Adrenal gland (tissue), 12 donors: ENCODE measurements around the gene PTPRD. TPM values are rescaled to one million over a fixed set of nuclear protein-coding genes. Genes with fewer than 3 reads are reported as not detected.

Experiments
- DNase-seq, 7 donors: peaks; one replicate each; pipeline ENCODE4 v3.0.0-alpha.2; 2019 to 2020
- H3K27ac ChIP-seq, 5 donors: fragments of 200-600 bp; sonication (generic) in 4 of 5; 1 replicate in 3 of 5; 2 replicates in 2 of 5; pipeline versions ENCODE4 v1.5.1 to v1.8.0; 2016 to 2020; ENCODE audit warnings: mild to moderate bottlenecking in 1 of 5
- H3K27me3 ChIP-seq: fragments of 200-600 bp; 2 replicates; pipeline ENCODE4 v1.8.0; 2021
- H3K36me3 ChIP-seq, 2 donors: fragments of 200-600 bp; replicated peaks in 1 of 2; 1 replicate in 1 of 2; 2 replicates in 1 of 2; pipeline versions ENCODE4 v1.5.1 to v1.8.0; 2018 to 2022
- H3K4me1 ChIP-seq, 2 donors: fragments of 200-600 bp; replicated peaks in 1 of 2; 1 replicate in 1 of 2; 2 replicates in 1 of 2; pipeline versions ENCODE4 v1.5.1 to v1.8.0; 2018 to 2021
- H3K4me3 ChIP-seq, 4 donors: fragments of 200-600 bp; sonication (generic) in 3 of 4; one replicate each; pipeline ENCODE4 v1.5.1; 2016 to 2018
- H3K9me3 ChIP-seq, 3 donors: fragments of 200-600 bp; sonication (generic) in 1 of 3; replicated peaks in 1 of 3; 1 replicate in 2 of 3; 2 replicates in 1 of 3; pipeline versions ENCODE4 v1.5.1 to v1.8.0; 2016 to 2021
- CTCF ChIP-seq, 6 experiments: fragments of 450-650 bp in 4 of 6; fragments of 200-600 bp in 2 of 6; sonication (generic) in 1 of 6; IDR thresholded peaks; 1 replicate in 5 of 6; 2 replicates in 1 of 6; pipeline versions ENCODE4 v1.5.1 to v1.8.0; 2016 to 2021; ENCODE audit warnings: antibody characterized with exemption in 6 of 6, mild to moderate bottlenecking in 2 of 6, moderate library complexity in 1 of 6
- POLR2A ChIP-seq, 2 donors: fragments of 450-650 bp; IDR thresholded peaks; one replicate each; pipeline ENCODE4 v1.6.1; 2017; ENCODE audit warnings: antibody characterized with exemption in 2 of 2, mild to moderate bottlenecking in 2 of 2, moderate library complexity in 1 of 2
- WGBS, 4 donors: extraction: QIAGEN DNeasy Blood & Tissue Kit in 2 of 4; methylation state at CpG; one replicate each; pipeline versions ENCODE4 v1.1.5 to v1.1.7; 2013 to 2017; 5-methylcytosine and 5-hydroxymethylcytosine counted together
- intact Hi-C, 2 donors: fragments of 100-400 bp; cut with DNase I; formaldehyde crosslinking; loops; one replicate each; pipeline versions ENCODE4 v1.14.1 to v1.15.0; 2022 to 2023
- polyA plus RNA-seq, 3 donors: library from polyadenylated mRNA; stranded (reverse); fragments of 200-250 nt in 2 of 3; fragments of 350-450 nt in 1 of 3; fragmentation: Illumina TruSeq in 1 of 3; extraction: RNeasy Lipid Tissue Mini Kit (QIAGEN cat#74804) in 1 of 3; gene quantifications; one replicate each; pipeline ENCODE4 v1.2.3, GENCODE V29; 2013 to 2014
- total RNA-seq, 9 donors: library from RNA; depleted of rRNA in 4 of 9; stranded (reverse); fragments of >200 nt in 4 of 9; fragments of 120-200 nt in 1 of 9; fragmentation: NEBNext Ultra II Directional in 1 of 9; extraction: Animal tissue kit (Norgen Biotek cat#: 25700) in 1 of 9; gene quantifications; one replicate each; pipeline versions ENCODE4 v1.1.0 to v1.2.4, GENCODE V29; 2013 to 2023
- donor health status: healthy with polysubstance abuse.
- donor health status: Bipolar disorder and iron deficiency.
- donor health status: DM: yes; HTN: yes; CAD: no.
- donor health status: DM: no; HTN: no; CAD: no.
- donor health status: DM: no; HTN: no; CAD: no.
- donor health status: DM: yes; HTN: yes; CAD: no.

PTPRD gene
- total and polyA plus RNA-seq, 12 donors: 0.61 to 71.2 (median 4.5) TPM

GRCh38 chr9:8800196-8800595, 1812.6 kb downstream of the PTPRD start:
- Histone ChIP-seq H3K4me3 (no peak overlapping the region), H3K9me3 (no peaks in the 10 kb centered on the region), H3K27ac (no peak overlapping the region), H3K4me1 (no peaks in the 10 kb centered on the region), H3K36me3 (no peaks in the 10 kb centered on the region), H3K27me3 (no peaks in the 10 kb centered on the region)
- WGBS, 4 donors: 70 to 76% (median 73%) methylated on average over 3 of the region's 3 CpGs
- no peak for DNase-seq
- no peak for TF ChIP-seq CTCF (IDR thresholded peaks at IDR 0.05)
- TF ChIP-seq POLR2A (IDR thresholded peaks at IDR 0.05): no peak
- intact Hi-C loops: no loop called here

- TF ChIP-seq POLR2A (IDR thresholded peaks at IDR 0.05): no peak
- TF ChIP-seq CTCF (IDR thresholded peaks at IDR 0.05): no peak
- DNase-seq: no peak
- intact Hi-C loops: no loop called here
Measured at GRCh38 chr9:8799615-8800014, 1813.2 kb downstream of the PTPRD start.

GRCh38 chr9:8799206-8799605, 1813.6 kb downstream of the PTPRD start:
- Histone ChIP-seq H3K9me3 (no peaks in the 10 kb centered on the region), H3K4me3 (no peak overlapping the region), H3K4me1 (no peaks in the 10 kb centered on the region), H3K27ac (no peak overlapping the region), H3K27me3 (no peaks in the 10 kb centered on the region), H3K36me3 (no peaks in the 10 kb centered on the region)
- TF ChIP-seq CTCF (IDR thresholded peaks at IDR 0.05) (no peak), POLR2A (IDR thresholded peaks at IDR 0.05) (no peak)
- no peak for DNase-seq
- intact Hi-C loops: no loop called here

More at GRCh38 chr9:8799615-8800014, 1813.2 kb downstream of the PTPRD start:
- H3K9me3 ChIP-seq: no peaks in the 10 kb centered on the region
- no peaks in the 10 kb centered on the region for H3K4me1 ChIP-seq
- H3K27me3 ChIP-seq: no peaks in the 10 kb centered on the region
- H3K36me3 ChIP-seq: no peaks in the 10 kb centered on the region
- H3K4me3 ChIP-seq: no peak overlapping the region
- no peak overlapping the region for H3K27ac ChIP-seq

- H3K4me3 ChIP-seq: peak overlapping the region in 1 of 4 donors; percentile 2
- TF ChIP-seq CTCF (IDR thresholded peaks at IDR 0.05) (no peak), POLR2A (IDR thresholded peaks at IDR 0.05) (no peak)
Measured at GRCh38 chr9:8784838-8785237, 1828.0 kb downstream of the PTPRD start.

More at GRCh38 chr9:8784838-8785237, 1828.0 kb downstream of the PTPRD start:
- no peak for DNase-seq
- peaks cover 3 to 9% of the 10 kb centered on the region in 2 donors for H3K4me1 ChIP-seq
- WGBS, 4 donors: 74 to 85% (median 79%) methylated on average over 2 of the region's 2 CpGs
- H3K27ac ChIP-seq: no peak overlapping the region
- intact Hi-C loops: no loop called here
- H3K9me3 ChIP-seq: no peaks in the 10 kb centered on the region
- no peaks in the 10 kb centered on the region for H3K36me3 ChIP-seq
- no peaks in the 10 kb centered on the region for H3K27me3 ChIP-seq
